Activated CD4-positive, CD25-positive, alpha-beta regulatory T cell treated with anti-CD3 and anti-CD28 coated beads, Interleukin-2, amount 50 U/mL, for 72 hours (primary cell): Measurements from ENCODE around the gene DACH2.

Source experiments
- DNase-seq: peaks from one replicate; pipeline ENCODE4 v3.0.0; 2021

DACH2 gene

GRCh38 chrX:86829786-86830185, 681.5 kb downstream of the DACH2 start:
- no peak for DNase-seq

DNA sequence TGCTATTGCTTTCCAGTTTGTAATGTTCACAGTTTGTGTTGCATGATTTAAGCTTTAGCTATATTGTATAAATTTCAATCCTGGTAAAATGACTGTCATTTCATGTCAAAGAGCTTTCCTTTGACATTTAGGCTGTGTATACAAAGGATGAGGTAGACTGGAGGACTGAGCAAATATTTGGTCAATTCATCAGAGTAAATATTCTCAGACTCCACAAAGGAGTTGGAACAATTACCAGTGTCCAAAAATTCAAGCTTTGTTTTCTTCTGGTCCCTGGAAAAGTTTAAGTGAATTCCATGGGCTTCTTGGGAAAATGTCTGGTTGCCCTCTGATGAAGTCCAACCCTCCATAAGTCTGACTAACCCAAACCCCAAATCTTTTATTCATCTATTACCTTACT, 682.4 kb downstream of the DACH2 start:
- no peak for DNase-seq

DNA sequence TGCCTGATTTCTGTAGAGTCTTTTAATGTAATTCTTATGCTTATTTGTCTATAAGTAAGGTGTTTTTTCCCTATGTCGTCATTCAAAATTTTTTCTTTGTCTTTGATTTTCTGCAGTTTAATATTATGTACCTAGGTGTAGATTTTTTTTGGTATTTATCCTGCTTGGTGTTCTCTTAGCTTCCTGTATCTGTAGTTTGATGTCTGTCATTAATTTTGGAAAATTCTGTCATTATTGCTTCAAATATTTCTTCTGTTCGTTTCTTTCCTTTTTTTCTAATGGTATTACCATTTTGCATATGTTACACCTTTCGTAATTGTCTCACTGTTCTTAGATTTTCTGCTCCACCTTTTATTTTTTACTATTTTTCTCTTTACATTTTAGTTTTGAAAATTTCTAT, 696.9 kb downstream of the DACH2 start:
- no peak for DNase-seq
